HG02623 (cell line): ENCODE measurements around the gene EPM2A.
"Not testable (repeated sequence)": the region's sequence is repeated elsewhere in the genome, so short reads cannot be mapped to it uniquely, and the experiment has no call there.

Source experiments
- ATAC-seq: cut with Tn5 transposase; IDR thresholded peaks from one replicate; pipeline ENCODE4 v1.9.1; 2021; ENCODE audit warnings: moderate library complexity; ENCODE audit not compliant: unreplicated experiment

The EPM2A gene

GRCh38 chr6:145731447-145731846 lies 3.9 kb downstream of the EPM2A start:
- no peak for ATAC-seq

- ATAC-seq, result no peak
Observed at GRCh38 chr6:145729887-145730286, 5.4 kb downstream of the EPM2A start.

GRCh38 chr6:145728444-145729385 lies 6.6 kb downstream of the EPM2A start:
- ATAC-seq, result no peak

- ATAC-seq, result no peak
Observed at GRCh38 chr6:145727817-145728388, 7.4 kb downstream of the EPM2A start.

- ATAC-seq, result no peak
Observed at GRCh38 chr6:145725570-145725969, 9.8 kb downstream of the EPM2A start.

- no peak for ATAC-seq
Observed at GRCh38 chr6:145723646-145724045, 11.7 kb downstream of the EPM2A start.

GRCh38 chr6:145722190-145722589 lies 13.1 kb downstream of the EPM2A start:
- no peak for ATAC-seq

GRCh38 chr6:145721144-145721543 lies 14.2 kb downstream of the EPM2A start:
- ATAC-seq, result no peak

GRCh38 chr6:145715426-145715825 lies 19.9 kb downstream of the EPM2A start:
- ATAC-seq, result no peak

- ATAC-seq, result no peak
Observed at GRCh38 chr6:145714731-145715130, 20.6 kb downstream of the EPM2A start.

GRCh38 chr6:145713773-145714172 lies 21.5 kb downstream of the EPM2A start:
- ATAC-seq, result no peak

GRCh38 chr6:145711372-145711771 lies 23.9 kb downstream of the EPM2A start:
- ATAC-seq, result no peak

GRCh38 chr6:145707397-145707796 lies 27.9 kb downstream of the EPM2A start:
- ATAC-seq, result no peak

- no peak for ATAC-seq
Observed at GRCh38 chr6:145705561-145705960, 29.8 kb downstream of the EPM2A start.

- no peak for ATAC-seq
Observed at GRCh38 chr6:145704143-145704781, 31.1 kb downstream of the EPM2A start.

GRCh38 chr6:145699462-145699861 lies 35.9 kb downstream of the EPM2A start:
- no peak for ATAC-seq

- not testable (repeated sequence) for ATAC-seq
Observed at GRCh38 chr6:145697401-145697800, 37.9 kb downstream of the EPM2A start.

GRCh38 chr6:145694083-145694737 lies 41.1 kb downstream of the EPM2A start:
- no peak for ATAC-seq

GRCh38 chr6:145690969-145691368 lies 44.4 kb downstream of the EPM2A start:
- ATAC-seq, result no peak

- no peak for ATAC-seq
Observed at GRCh38 chr6:145689529-145689928, 45.8 kb downstream of the EPM2A start.

GRCh38 chr6:145688493-145688905 lies 46.8 kb downstream of the EPM2A start:
- no peak for ATAC-seq
